Right forelimb (tissue), 1 donor: ENCODE data around the gene SEPTIN1.

ENCODE experiments used
- DNase-seq: peaks from one replicate; pipeline ENCODE4 v3.0.0-alpha.2; 2018

The SEPTIN1 gene, protein sequence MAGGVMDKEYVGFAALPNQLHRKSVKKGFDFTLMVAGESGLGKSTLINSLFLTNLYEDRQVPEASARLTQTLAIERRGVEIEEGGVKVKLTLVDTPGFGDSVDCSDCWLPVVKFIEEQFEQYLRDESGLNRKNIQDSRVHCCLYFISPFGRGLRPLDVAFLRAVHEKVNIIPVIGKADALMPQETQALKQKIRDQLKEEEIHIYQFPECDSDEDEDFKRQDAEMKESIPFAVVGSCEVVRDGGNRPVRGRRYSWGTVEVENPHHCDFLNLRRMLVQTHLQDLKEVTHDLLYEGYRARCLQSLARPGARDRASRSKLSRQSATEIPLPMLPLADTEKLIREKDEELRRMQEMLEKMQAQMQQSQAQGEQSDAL

GRCh38 chr16:30382111-30382881 is at the start of gene SEPTIN1:
TSS of gene SEPTIN1 (minus strand) at chr16:30382561. CDS start at chr16:30382542, 19 bp downstream.
- DNase-seq: no peak

- no peak for DNase-seq
Measured at GRCh38 chr16:30430428-30430970, 48.1 kb upstream of the SEPTIN1 start.

DNA sequence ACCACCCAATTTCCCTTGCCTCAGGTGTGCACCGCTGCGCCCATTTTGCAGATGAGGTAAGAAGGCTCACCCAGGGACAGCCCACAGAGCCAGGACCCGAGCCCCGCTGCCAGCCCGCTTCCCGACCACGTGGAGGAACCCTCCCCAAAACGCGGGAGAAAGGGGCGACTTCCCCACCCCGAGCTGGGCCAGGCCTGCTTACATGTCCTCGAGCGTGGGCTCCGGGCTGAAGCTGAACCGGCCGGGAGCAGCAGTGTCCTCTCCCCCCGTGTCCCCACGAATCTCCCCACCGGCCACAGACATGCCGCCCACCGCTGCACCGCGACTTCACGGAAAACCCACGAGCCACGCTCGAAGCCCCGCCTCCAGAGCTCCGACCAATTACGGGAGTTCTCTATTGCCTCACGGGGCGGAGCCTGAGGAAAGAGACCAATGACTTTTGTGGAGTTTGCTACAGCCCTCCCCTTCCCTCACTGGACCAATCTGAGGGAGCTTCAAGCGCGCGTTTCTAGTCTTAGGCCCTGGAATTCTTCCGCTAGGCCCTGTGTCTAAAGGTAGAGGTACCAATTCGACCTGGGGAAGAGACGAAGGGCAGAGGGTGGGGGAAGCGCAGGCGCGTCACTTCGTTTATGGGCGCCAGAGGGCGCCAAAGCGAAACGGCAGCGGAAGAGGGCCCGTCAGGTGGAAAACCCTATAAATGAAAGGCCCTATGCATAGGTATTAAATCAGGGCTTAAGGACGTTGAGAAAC is 47.5 kb upstream of the SEPTIN1 start, which contains the start of gene DCTPP1:
TSS of gene DCTPP1 (minus strand) at position 353 of the 750 bp plus-strand sequence. CDS start at position 303, 50 bp downstream.
- peak; percentile 92 for DNase-seq

DNA sequence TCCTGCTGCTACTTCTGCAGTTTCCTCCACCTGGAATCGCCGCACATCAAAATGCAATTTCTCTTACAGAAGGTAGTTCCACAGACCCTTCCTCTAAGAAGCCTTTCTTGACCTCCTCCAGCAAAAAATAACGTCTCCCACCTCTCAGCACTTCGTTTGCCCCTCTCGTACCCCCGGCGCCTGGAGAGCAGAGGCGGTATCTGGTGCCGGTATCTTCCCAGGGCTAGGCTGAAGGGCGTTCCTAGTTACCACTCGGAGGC is 47.0 kb upstream of the SEPTIN1 start:
- no peak for DNase-seq

GRCh38 chr16:30428055-30428454 is 45.7 kb upstream of the SEPTIN1 start:
- DNase-seq: no peak

- DNase-seq: no peak
Measured at GRCh38 chr16:30421010-30421409, 38.6 kb upstream of the SEPTIN1 start.

DNA sequence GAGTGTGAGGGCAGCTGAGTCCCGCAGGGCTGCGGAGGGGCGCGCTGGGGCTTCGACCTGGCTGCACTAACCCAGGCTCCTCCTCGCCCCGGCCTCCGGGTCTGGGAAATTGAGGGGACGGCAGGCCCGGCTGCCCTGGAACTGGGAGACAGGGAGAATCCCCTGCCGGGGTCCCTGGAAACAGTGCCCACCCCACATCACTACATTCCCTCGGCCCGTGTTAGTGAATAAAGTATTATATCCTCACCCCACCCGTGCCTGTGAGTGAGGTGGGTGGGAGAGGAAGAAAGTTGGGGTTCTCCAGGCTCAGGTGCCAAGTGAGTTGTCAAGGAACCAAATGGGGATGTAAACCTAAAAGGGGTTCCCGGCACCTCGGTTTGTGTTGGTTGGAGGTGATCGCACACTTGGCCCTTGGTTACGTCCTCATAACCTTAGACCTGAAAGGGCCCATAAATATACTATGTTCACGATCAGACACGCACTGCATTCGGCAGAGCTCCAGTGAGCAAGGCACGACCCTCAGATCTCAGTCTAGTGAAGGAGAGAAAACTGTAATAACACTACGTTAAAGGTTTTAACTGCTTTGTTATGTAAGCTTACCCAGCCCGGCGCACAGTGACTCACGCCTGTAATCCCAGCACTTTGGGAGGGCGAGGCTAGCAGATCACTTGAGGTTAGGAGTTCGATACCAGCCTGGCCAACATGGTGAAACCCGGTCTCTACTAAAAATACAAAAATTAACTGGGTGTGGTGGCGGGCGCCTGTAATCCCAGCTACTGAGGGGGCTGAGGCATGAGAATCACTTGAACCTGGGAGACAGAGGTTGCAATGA is 36.2 kb upstream of the SEPTIN1 start:
- no peak for DNase-seq

DNA sequence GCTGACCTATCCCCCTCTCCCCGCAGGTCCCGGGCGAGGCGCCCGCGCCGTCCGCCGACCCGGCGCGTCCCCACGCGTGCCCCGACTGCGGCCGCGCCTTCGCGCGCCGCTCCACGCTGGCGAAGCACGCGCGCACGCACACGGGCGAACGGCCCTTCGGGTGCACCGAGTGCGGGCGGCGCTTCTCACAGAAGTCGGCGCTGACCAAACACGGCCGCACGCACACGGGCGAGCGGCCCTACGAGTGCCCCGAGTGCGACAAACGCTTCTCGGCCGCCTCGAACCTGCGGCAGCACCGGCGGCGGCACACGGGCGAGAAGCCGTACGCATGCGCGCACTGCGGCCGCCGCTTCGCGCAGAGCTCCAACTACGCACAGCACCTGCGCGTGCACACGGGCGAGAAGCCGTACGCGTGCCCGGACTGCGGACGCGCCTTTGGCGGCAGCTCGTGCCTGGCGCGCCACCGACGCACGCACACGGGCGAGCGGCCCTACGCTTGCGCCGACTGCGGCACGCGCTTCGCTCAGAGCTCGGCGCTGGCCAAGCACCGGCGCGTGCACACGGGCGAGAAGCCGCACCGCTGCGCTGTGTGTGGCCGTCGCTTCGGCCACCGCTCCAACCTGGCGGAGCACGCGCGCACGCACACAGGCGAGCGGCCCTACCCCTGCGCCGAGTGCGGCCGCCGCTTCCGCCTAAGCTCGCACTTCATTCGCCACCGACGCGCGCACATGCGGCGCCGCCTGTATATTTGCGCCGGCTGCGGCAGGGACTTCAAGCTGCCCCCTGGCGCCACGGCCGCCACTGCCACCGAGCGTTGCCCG is 35.4 kb upstream of the SEPTIN1 start:
- DNase-seq: peak; percentile 89

DNA sequence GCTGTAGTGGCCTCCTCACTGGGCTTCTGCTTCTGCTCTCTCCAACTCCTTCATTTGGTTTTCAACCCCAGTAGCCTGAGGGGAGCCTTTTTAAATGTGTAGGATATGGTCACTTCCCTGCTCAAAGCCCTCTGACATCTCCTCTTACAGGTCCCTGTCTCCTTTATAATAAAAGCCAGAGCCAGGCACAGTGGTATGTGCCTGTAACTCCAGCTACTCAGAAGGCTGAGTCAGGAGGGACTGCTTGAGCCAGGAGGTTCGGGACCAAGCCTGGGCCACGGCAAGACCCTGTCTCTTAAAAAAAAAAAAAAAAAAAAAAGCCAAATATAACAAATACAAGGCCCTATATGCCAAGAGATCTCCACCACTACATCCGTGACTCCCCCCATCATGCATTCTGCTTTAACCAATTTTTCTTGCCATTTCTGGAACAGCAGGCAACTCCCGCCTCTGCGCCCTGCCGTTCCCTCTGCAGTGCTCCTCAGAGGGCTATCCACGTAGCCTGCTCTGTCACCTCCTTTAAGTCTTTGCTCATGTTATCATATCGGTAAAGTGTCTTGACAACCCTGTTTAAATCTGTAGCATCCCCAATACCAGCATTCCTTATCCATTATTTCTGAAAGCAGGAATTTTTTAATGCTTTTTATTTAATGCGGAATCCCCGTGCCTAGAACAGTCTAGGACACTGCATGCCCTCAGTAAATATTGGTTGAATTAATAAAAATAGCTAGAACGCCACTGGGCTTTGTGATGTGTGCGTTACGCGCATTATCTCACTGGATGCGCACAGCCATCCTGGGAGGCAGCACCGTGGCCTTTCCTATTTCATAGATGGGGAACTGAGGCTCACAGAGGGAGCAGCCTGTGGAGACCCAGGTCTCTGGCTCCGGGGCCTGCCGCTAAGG is 34.5 kb upstream of the SEPTIN1 start:
- DNase-seq: no peak

DNA sequence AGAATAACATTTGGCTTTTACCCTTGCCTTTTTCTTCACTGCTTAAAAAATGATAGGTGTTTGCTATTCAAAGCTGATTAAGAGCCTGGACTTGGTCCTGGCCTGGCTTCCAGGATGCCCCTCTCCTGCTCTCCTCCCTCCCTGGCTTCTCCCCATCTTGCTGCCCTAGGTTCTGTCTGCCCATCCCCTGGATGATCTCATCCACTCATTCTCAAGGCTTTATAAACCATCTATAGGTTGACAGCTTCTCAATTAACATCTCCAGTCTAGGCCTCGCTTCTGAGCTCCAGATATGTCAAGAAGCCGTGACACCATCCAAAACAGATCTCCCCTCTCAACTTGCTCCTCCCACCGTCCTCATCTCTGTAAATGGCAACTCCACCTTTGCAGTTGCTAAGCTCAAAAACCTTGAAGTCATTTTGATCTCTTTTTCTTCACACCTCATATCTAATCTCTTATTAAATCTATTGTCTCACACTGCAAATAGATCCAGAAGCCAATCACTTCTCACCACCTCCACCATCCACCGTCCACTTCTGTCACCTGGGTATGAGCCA is 33.8 kb upstream of the SEPTIN1 start:
- DNase-seq: no peak

- no peak for DNase-seq
Measured at GRCh38 chr16:30414159-30414558, 31.8 kb upstream of the SEPTIN1 start.

DNA sequence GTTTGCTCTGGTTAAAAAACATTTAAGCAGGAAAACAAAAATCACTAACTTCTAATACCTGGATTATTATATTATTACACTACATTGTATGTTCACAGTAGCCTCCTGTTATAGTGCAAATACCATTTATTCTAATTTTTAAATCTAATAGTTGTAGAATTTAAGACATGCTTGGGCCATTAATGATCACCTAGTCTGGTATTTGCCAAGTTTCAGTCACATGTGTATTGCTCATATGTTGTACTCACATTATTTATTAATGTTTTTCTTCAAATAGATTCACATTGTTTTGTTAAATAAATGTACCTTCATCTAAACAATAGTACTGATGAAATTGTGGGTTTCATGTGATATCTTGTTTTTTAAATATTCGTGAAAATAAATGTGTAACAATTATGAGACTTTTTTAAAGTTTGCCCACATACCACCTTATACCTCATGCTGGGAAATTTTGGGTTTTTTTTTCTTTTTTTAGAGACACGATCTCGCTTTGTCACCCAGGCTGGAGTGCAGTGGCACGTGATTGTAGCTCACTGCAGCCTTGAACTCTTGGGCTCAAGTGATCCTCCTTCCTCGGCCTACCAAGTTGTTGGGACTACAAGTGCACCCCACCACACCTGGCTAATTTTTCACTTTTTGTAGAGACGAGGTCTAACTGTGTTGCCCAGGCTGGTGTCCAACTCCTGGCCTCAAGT is 30.9 kb upstream of the SEPTIN1 start:
- no peak for DNase-seq

GRCh38 chr16:30409125-30410060 is 27.0 kb upstream of the SEPTIN1 start:
- peak; percentile 96 for DNase-seq

DNA sequence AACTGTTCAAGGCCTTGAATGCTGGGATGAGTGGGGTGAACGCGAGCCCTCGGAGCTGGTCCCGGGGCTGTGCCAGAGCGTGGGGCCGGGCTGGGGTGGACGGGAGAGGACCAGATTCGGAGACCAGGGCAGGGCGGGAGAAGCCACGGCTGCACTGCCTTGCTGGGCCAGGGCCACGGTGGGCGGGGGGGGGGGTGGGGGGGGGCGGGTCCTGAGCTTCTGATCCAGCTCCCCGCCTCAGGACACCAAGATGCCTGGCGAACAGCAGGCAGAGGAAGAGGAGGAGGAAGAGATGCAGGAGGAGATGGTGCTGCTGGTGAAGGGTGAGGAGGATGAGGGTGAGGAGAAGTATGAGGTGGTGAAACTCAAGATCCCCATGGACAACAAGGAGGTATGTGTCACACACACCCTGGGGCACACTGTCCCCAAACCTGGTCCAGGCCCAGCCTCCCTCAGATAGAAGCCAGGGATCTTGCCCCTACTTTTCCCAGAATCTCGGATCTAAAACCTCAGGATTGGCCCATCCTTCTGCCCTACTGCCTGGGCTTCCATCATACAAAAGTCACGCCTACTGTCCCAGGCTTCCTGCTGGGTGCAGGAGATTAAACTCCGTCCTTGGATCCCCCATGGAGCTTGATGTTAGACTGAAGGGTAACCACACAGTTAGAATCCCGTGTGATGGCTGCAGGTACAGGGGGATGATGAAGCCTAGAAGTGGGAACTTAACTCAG is 25.6 kb upstream of the SEPTIN1 start:
- no peak for DNase-seq

DNA sequence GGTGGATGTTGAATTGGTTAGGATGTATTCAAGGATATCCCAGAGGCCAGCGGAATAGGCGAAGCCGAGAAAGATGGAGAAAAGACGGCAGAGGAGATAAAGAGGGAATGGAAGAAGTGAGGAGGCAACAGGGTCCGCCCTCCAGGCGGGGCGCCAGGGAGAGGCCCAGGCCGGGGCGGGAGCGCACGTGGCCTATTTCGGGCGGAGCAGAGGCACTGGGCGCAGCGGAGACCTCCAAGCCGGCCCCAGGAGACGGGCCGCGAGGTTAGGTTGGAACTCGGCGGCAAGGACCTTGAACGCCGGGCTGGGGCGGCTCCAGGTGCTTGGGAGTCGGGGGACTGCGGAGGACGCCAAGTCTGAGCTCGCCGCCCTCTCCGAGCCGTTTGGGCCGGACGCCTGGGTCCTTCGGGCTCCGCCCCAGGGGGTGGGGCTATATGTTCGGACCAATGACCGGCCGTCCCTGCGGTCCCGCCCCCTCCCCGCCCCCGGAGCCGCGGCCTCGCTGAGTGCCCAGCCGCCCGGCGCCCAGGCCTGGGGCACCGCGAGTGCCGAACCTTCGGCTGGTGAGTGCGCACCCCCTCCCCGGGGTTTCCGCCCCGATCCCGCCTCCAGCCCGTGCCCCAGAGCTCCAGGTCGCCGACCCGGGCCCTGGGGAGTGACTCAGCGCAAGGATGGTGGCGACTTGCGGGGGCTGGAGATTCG is 24.9 kb upstream of the SEPTIN1 start, which contains the start of gene ZNF771:
TSS of gene ZNF771 (plus strand) at position 505 of the 702 bp plus-strand sequence. CDS start 448 bp downstream, outside the sequence.
- DNase-seq: peak; percentile 97

- DNase-seq: no peak
Measured at GRCh38 chr16:30406795-30407101, 24.4 kb upstream of the SEPTIN1 start.
